ENCODE results near the gene MBP.

DNA sequence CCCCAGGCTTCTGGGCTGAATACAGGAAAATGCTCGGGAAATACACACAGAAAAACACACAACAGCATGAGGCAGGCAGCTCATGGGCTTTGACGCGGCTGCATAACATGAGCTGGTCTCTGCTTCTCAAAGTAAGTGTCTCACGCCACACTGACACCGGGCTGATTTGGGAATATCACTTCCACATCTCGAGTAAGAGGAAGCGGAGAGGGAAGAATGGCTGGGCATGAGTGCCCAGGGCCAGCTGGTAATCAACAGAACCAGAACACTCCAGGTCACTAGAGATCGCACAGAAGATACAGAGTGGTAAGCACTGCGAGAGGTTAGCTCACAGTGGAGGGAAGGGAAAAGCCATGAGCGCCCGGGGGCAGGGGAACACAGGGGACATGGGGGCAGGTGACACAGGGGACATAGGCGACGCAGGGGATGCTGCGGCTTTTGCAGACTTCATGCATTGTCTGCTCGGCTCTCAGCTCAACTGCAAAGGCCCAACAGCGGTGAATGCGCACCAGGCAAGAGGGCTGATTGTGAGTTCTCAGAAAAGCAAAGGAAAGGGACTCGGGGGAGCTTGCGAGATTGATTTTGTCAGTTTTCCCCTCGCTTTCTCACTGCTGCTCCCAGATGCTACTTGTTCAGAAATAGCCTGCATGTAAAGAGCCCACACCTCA lies 141.4 kb downstream of the MBP start:
- TF ChIP-seq, protein P1, sequence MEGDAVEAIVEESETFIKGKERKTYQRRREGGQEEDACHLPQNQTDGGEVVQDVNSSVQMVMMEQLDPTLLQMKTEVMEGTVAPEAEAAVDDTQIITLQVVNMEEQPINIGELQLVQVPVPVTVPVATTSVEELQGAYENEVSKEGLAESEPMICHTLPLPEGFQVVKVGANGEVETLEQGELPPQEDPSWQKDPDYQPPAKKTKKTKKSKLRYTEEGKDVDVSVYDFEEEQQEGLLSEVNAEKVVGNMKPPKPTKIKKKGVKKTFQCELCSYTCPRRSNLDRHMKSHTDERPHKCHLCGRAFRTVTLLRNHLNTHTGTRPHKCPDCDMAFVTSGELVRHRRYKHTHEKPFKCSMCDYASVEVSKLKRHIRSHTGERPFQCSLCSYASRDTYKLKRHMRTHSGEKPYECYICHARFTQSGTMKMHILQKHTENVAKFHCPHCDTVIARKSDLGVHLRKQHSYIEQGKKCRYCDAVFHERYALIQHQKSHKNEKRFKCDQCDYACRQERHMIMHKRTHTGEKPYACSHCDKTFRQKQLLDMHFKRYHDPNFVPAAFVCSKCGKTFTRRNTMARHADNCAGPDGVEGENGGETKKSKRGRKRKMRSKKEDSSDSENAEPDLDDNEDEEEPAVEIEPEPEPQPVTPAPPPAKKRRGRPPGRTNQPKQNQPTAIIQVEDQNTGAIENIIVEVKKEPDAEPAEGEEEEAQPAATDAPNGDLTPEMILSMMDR (IDR thresholded peaks at IDR 0.05; ENCODE audit: low read depth, low read length), result no peak
- TF ChIP-seq POLR2A (IDR thresholded peaks at IDR 0.05; ENCODE audit: extremely low read depth, insufficient read length) (no peak), MYC (IDR thresholded peaks at IDR 0.05; ENCODE audit: low read depth, low read length) (no peak)
- TF ChIP-seq, protein P2, sequence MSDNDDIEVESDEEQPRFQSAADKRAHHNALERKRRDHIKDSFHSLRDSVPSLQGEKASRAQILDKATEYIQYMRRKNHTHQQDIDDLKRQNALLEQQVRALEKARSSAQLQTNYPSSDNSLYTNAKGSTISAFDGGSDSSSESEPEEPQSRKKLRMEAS (IDR thresholded peaks at IDR 0.05; ENCODE audit: low read depth, low read length), result no peak
